HG02588 (cell line): Measurements from ENCODE around the gene C12orf42.
"Not testable (repeated sequence)": the region's sequence is repeated elsewhere in the genome, so short reads cannot be mapped to it uniquely, and the experiment has no call there.

Experiments used
- ATAC-seq: cut with Tn5 transposase; IDR thresholded peaks from one replicate; pipeline ENCODE4 v1.9.1; 2021; ENCODE audit warnings: mild to moderate bottlenecking, moderate library complexity; ENCODE audit not compliant: unreplicated experiment

The C12orf42 gene

DNA sequence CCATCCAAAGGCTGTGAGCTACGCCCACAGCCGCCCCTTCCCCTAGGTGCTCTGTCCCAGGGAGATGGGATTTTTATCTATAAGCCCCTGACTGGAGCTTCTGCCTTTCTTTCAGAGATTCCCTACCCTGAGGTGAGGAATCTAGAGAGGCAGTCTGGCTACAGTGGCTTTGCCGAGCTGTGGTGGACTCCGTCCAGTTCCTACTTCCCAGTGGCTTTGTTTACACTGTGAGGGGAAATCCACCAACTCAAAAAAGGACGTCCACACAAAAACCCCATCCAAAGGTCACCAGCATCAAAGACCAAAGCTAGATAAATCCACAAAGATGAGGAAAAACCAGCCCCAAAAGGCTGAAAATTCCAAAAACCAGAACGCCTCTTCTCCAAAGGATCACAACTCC is 70.1 kb downstream of the C12orf42 start:
- not testable (repeated sequence) for ATAC-seq

DNA sequence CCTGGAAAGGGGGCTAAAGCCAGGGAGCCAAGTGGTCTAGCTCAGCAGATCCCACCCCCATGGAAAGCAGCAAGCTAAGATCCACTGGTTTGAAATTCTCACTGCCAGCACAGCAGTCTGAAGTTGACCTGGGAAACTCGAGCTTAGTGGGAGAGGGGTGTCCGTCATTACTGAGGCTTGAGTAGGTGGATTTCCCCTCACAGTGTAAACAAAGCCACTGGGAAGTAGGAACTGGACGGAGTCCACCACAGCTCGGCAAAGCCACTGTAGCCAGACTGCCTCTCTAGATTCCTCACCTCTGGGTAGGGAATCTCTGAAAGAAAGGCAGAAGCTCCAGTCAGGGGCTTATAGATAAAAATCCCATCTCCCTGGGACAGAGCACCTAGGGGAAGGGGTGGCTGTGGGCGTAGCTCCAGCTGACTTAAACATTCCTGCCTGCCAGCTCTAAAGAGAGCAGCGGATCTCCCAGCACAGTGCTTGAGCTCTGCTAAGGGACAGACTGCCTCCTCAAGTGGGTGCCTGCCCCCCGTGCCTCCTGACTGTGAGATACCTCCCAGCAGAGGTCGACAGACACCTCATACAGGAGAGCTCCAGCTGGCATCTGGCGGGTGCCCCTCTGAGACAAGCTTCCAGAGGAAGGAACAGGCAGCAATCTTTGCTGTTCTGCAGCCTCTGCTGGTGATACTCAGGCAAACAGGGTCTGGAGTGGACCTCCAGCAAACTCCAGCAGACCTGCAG is 70.8 kb downstream of the C12orf42 start:
- ATAC-seq = not testable (repeated sequence)

DNA sequence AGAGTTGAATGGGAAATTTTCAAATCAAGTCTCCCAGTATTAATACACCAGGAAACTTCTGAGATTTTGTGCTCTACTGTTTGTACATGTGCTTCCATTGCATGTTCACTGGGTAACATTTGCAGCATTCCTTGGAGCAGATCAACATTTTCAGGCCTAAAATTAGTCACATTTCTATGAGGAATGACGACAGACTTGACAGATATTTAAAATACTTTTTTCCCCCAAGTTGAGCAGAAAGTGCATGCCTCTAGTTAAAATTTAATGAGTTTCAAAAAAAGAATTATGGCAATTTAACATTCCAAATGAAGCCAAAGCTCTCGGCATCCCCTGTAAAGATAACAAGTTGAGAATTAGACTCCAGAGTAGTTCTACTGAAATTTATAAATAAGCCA is 72.3 kb downstream of the C12orf42 start:
- ATAC-seq = no peak

DNA sequence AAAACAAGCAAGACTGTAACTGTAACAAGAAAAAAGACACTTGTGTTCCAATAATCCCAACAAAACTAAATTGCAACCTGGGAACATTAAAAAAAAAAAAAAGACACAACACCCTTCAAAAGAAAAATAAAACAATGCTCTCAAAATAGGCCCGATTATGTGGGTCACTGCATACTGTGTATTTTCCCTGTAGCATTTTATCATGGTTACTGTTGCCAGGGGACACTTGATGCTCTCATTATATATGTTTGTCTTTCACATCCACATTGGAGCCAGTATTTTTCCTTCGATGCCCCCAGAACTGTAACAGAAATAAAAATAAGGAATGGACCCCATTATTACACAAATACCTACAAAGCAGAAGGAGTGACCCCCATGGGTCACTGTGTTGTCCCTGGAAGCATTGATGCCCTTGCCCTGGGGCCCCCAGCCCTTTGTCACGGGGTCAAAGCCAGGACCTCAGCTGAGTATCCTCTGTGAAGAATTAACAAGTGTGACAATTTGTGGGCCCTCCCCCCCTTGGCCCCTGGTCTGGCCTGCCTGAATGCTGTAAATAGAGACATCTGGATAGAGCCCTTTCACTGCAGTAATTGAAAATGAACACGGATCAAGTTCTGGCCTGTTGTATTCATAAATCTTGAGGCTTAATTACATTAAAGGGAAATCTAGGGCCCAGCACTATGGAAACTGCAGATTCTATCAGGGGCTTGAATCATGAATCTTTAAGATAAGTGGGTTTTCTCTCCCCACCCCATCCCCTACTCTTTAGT is 72.8 kb downstream of the C12orf42 start:
- no peak for ATAC-seq

DNA sequence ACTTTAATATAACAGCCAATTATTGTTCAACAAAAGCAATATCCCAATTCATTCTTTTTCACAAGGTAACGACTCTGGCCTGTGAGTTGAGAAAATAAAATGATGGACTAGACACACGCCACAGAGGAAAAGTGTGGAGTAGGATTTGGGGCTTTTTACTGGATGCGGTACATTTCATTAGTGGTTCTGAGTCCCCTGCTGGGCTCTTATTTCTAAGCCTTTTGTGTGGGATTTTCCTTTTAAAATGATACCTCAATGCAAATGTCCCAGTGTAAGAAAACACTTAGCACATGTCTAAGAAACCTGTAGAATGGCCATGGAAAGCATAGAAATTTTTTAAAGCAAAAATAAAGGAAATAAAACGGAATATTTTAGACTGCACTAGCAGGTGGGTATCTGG is 73.4 kb downstream of the C12orf42 start:
- no peak for ATAC-seq

DNA sequence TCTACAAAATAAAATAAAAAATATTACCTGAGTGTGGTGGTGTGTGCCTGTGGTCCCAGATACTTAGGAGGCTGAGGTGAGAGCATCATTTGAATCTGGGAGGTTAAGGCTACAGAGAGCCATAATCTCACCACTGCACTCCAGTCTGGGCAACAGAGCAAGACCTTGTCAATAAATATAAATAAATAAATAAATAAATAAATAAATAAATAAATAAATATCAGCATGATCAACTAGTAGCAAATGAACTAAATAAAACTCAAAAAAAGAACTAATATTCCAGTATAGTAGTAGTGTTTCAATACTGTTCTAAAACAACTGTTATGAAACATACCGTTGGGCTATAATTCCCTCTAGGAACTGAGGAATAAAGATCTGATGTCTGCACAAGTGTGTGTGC is 74.4 kb downstream of the C12orf42 start:
- no peak for ATAC-seq

DNA sequence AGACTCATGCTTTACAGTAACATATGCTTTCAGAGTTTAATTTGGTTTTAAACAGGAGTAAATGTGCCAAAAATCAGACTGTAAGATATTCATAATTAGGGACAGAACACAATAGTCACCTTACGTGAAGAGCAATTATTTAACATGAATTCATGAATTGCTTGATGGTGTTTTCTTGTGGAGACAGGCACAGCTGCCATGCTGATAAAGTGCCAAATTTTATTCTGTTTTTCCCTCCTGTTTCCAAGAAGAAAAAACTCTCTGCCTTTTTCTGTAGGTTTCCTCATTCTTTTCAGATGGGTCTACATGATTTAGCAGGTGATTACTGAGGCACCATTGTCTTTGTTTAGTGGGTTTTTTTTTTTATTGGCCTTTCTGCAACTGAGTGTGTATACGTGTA is 80.1 kb downstream of the C12orf42 start:
- no peak for ATAC-seq

DNA sequence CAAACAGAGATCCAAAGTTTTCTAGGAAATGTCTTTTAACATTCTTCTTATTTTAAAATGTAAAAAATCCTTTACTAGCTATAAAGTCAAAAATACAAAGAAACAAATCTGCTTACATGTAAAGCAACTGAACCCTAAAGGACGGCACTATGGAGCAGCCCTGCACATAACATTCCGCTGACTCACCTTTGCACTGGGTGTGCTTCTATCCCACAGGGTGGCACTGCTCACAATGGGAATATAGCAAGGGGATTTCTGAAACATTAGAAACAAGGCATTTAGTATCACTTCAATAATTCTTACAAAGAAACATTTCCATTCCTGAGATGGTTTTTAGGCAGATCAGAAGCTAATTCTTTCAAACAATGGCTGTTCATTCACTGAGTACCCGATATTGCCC is 94.3 kb downstream of the C12orf42 start:
- ATAC-seq = no peak

DNA sequence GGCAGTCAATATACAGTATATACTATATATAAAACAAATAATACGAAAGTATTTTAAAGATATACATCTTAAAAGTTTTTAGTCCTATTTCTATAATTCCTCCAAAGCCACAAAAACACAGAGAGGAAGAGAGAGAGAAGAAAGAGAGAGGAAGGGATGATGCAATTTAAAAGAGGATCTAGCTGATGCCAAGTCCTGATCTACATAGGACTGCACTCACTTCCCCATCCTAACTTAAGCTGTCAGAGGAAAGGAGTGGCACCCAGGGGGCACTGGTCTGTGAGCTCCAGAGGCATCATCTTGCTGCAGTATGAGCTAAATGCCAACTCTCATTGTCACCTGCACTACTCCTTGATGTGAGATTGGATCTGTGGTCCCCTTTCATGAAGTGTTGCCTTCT is 95.8 kb downstream of the C12orf42 start:
- ATAC-seq = no peak

DNA sequence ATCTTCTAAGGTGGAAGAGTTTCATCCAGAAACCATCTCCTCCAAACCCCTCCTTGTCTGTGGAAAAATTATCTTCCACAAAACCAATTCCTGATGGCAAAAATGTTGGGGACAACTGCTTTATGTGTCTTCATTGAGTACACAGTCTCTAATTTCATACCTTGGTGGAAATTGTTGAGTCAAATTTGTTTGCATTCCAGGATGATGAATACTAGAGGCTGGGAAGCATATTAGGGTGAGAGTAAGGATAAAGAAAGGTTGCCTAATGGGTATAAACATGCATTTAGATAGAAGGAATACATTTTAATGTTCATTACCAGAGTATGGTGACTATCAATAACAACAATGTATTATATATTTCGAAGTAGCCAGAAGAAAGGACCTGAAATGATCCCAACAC is 98.2 kb downstream of the C12orf42 start:
- ATAC-seq = no peak

DNA sequence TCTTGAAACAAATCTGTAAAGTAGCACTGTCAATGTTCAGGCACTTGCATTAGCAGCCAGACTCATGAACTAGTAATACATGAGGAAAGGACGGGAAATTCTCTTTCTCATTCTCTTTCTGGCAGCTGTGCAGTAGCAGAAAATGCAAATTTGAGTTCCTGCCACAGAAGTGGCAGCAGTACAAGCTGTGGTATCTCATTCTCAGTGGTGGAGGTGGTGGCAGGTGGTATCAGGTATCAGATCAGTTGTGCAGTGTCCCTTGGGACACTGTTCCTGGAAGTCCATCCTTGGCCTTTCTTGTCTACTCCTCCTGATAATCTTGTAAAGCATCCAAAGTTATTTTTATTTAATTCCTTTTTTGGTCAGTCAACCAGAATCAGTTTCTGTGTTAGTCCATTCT is 103.0 kb downstream of the C12orf42 start:
- peak; percentile 94 for ATAC-seq

DNA sequence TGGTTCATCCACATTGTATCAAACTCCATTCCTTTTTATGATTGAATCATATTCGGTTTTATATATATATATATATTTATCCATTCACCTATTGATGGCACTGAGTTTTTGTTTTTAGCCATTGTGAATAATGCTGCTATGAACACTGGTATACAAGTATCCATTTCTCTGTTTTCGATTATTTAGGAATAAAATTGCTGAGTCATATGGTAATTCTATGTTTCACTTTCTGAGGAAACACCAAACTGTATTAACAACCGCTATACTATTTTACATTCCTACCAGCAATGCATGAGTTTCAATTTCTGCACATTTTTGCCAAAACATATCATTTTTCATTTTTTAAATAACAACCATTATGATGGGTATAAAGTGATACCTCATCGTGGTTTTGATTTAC is 104.7 kb downstream of the C12orf42 start:
- no peak for ATAC-seq

DNA sequence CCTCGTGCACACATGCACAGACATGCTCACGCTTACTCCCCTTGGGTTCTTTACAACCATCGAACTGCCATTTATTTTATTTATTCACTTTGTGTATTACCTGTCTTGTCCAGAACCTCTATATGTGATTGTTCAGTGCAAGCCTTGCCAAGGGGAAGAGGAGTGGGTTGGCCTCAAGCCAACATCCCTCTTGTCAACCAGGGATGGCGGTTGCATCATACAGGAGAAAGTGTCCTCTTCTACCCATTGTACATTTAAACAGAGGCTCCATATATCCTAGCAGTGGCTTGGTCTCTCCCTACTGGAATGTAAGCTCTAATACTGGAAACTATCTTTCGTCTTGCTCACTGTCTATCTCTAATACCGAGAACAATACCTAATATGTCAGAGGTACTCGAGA is 108.4 kb downstream of the C12orf42 start:
- ATAC-seq = no peak

DNA sequence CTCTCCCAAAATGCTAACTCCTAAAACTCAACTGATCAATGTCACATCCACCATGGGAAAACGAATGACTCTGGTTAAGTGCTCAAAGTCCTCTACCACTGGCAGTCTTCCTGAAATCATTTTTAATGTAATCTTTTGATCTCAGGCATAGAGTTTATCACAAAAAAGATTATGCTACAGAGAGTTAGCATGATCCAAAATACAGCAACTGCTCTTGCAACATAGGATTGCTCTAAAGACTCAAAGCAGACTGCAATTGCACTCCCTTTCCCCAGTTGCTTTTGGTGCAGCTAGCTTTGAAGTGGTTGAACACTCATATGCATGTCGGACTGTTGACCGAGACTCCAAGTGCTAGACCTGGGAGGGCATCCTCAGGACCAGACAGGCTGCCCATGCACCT is 109.3 kb downstream of the C12orf42 start:
- no peak for ATAC-seq

DNA sequence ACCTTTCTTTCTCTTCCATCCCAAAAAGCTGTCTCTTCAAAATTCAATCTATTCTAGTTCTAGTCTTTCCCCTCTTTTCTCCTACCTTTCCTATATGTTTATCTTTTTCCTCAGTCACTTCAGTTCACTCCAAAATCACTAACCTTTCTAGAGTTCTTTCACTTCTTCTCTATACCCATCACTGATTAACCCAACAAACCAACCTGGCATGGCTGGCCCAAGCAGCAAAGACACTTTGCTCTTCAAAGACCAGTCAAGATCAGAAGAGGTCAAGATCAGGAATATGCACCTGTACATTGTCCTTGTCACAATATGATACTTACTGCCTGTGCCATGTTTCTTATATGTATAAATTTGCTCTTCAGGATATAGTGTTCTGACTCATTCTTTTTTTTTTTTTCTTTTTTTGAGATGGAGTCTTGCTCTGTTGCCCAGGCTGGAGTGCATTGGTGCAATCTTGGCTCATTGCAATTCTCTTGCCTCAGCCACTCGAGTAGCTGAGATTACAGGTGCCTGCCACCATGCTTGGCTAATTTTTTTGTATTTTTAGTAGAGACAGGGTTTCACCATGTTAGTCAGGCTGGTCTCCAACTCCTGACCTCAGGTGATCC is 112.9 kb downstream of the C12orf42 start:
- ATAC-seq = no peak

DNA sequence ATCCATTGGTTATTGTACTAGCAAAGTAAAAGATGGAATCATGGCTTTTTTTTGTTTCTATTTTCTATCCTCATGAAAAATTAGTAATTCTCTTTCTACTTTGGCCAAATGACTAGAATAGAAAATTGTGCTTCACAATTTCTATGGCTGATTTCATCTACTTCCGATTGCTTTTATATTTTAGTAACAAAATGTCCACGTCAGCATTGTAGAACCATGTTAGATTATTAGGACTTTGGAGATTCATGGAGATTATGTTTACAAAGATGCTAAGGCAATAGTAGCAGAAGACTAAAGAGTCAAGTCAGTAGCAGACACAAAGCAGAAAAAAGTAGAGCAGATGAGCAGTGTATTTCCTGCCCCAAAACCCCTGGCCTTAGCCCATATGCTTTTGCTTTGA is 113.6 kb downstream of the C12orf42 start:
- ATAC-seq = no peak

DNA sequence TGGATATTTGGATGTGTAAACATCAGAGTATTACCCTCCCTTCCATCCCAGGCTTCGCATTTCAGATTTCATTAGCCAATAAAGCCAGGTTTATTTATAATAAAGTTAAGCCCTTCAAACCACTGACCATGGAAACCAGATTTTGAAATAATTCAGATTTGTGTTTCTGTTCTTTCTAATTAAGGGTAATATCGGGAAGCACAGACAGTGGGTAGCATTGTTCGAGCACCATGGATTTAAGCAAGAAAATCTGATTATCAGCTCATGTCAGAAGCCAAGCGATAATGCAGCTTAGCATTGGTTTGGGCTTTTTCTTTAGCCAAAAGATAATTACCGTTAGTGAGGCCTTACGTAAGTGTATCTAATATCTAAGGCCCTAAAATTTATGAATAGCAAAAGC is 116.1 kb downstream of the C12orf42 start:
- no peak for ATAC-seq

DNA sequence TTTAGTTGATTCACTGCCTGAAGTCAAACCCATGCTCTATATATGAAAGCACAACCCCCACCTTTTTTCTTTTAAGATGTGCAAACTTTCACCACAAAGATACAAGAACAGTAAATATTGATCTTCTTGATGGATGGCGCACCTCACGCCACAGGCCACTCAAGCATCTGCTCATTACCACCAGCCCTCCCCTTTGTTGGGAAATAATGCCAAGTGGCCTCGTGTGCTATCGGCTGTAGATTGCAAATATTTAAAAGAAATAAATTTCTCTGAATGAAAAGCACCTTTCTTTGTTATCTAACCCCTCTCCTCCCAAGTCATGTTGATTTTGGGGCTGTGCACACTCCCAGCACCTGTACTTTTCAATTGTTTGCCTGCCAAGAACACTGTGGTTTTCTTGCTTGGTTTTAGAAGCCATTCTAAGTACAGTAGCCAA is 122.7 kb downstream of the C12orf42 start:
- no peak for ATAC-seq

DNA sequence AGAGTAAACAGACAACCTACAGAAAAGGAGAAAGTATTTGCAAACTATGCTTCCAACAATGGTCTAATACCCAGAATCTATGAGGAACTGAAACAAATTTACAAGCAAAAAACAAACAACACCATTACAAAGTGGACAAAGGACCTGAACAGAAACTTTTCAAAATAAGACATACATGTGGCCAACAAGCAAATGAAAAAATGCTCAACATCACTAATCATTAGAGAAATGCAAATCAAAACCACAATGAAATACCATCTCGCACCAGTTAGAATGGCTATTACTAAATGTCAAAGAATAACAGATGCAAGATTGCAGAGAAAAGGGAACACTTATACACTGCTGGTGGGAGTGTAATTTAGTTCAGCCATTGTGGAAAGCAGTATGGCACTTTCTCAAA is 125.8 kb downstream of the C12orf42 start:
- ATAC-seq = peak; percentile 74

DNA sequence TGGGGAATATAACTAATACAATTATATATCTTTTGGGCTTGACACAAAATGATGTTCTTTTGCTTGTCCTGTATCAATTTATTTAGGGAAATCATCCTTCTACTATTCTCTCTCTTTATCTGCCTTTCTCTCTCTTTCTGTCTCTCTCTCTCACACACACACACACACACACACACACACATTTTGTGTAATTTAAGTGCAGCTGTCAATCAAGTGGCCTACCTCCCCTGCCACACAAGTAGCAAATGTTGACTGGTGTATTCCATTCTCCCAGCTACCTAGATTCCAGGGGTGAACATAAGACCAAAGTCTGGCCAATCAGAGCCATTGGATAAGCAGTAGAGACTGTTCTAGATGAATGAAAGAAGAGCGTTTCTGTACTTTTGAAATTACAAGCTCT is 127.6 kb downstream of the C12orf42 start:
- ATAC-seq = no peak

DNA sequence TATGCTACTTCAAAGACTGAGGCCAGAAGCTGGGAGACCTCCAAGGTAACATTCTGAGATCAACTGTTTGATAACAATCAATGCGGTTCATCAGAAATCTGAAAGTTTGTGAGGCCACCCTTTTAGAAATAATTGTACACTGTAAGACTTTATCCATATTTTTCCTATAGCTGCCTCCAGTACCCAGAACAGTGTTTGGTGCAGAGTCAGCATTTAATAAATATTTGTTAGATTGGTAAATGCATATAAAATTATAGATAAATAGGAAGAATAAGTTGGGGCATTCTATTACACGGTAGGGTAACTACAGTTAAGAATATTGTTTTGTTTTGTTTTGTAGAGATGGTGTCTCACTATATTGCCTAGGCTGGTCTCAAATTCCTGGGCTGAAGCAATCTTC is 141.4 kb downstream of the C12orf42 start:
- no peak for ATAC-seq

DNA sequence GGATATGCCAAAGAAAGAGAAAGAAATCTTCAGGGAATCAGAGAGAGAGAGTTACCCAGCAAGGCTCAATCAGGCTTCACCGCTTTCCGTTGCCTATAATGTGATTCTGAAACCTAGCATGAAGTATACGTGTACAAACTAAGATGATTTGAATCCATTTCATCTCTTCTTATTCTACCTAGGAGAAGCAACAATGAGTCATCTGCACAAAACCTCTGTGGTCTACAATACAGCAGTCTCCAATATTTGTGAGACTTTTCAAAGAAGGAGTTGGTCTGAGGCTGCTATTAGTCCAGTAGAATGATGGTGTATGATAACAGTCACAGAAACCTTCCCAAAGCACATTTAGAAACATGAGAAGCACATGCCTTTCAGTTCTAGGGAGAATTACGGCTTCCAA is 141.9 kb downstream of the C12orf42 start:
- no peak for ATAC-seq
